Measurements from ENCODE around the gene JPH3. TPM values are rescaled to one million over a fixed set of nuclear protein-coding genes. Genes with fewer than 3 reads are reported as not detected.

Gene JPH3
- polyA plus RNA-seq, 1 donor (not counting 4 experiments of a cell fraction or from before 2014, with no cell fraction given): not detected

DNA sequence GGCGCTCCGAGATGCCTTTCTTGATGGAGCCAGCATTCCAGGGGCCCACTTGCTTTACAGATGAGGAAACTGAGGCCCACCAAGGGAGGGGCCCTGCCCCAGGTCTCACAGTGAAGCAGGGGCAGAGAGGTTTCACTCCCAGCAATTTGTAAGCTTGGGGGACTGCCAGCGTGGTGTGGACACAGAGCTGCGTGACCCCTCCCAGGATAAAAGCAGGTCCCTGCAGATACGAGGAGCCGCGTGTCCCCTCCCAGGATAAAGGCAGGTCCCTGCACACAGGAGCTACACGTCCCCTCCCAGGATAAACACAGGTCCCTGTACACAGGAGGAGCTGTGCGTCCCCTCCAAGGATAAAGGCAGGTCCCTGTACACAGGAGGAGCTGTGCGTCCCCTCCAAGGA lies 11.7 kb downstream of the JPH3 start:
- TF ChIP-seq CTCF (optimal IDR thresholded peaks at IDR 0.05 in 1 of 3, IDR thresholded peaks at IDR 0.05 in 1 of 3, conservative IDR thresholded peaks at IDR 0.05 in 1 of 3; ENCODE audit: extremely low read depth in 1 of 3, insufficient read depth in 2 of 3, low read length in 3 of 3) (no peak), EZH2 (IDR thresholded peaks at IDR 0.05; ENCODE audit: low read length) (no peak)
- FAIRE-seq (no peak), DNase-seq (ENCODE audit: low read depth, low spot score) (no peak)
- no peaks in the 10 kb centered on the region for H3K9me3 ChIP-seq (ENCODE audit: control insufficient read depth, low read depth, low read length)
- dilution Hi-C loops (cut with MboI; ENCODE audit: extremely low pct_ligation_motif_present, low sequenced_read_pairs): no loop called here
- no peaks in the 10 kb centered on the region for H3K27me3 ChIP-seq (ENCODE audit: control insufficient read depth, extremely low read depth, insufficient read depth, low read length)
- H3K4me3 ChIP-seq (ENCODE audit: control insufficient read depth in 2 of 3, extremely low read depth in 1 of 3, insufficient read depth in 2 of 3, low read depth in 1 of 3, low read length in 3 of 3): no peak overlapping the region
- no peaks in the 10 kb centered on the region for H3K36me3 ChIP-seq (ENCODE audit: control insufficient read depth in 2 of 2, extremely low read depth in 1 of 2, insufficient read depth in 2 of 2, low read length in 2 of 2)
- H3K9ac ChIP-seq (ENCODE audit: control insufficient read depth, extremely low read depth, insufficient read depth, low read length): no peak overlapping the region
- H3K4me1 ChIP-seq (ENCODE audit: control insufficient read depth, extremely low read depth, insufficient read depth, low read length): no peaks in the 10 kb centered on the region
- no peaks in the 10 kb centered on the region for H4K20me1 ChIP-seq (ENCODE audit: control insufficient read depth, extremely low read depth, insufficient read depth, low read length)
- H3K9me1 ChIP-seq (ENCODE audit: control insufficient read depth, extremely low read depth, insufficient read depth, low read length): no peaks in the 10 kb centered on the region
- H3K79me2 ChIP-seq (ENCODE audit: control insufficient read depth, insufficient read depth, low read length): no peaks in the 10 kb centered on the region
- no peak overlapping the region for H3K4me2 ChIP-seq (ENCODE audit: control insufficient read depth, extremely low read depth, insufficient read depth, low read depth, low read length)
- no peak overlapping the region for H3K27ac ChIP-seq (ENCODE audit: control insufficient read depth, insufficient read depth, low read length)
- H2AFZ ChIP-seq (ENCODE audit: control insufficient read depth, low read length): no peak overlapping the region

DNA sequence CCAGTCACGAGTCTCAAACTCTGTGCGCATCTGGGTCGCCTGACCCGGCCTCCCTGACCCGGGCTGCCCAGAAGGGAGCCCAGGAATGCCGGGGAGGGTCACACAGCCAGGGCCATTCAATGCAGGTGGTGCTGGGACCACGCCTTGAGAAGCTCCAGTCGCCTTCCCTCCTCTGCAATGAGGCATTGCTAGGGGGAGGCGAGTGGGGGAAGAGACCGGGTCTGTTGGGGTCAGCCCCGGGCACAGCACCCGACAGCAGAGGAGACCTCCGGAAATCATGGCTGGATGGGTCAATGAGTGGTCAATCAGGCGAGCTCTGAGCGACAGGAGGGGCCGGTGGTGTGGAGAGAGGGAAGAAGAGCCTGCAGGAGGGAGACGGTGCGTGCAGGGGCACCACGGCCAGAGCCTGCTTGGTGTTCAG lies 13.3 kb downstream of the JPH3 start:
- Histone ChIP-seq H3K4me3 (ENCODE audit: control insufficient read depth in 2 of 3, extremely low read depth in 1 of 3, insufficient read depth in 2 of 3, low read depth in 1 of 3, low read length in 3 of 3) (no peak overlapping the region), H3K27me3 (ENCODE audit: control insufficient read depth, extremely low read depth, insufficient read depth, low read length) (peaks cover 11% of the 10 kb centered on the region), H3K9me1 (ENCODE audit: control insufficient read depth, extremely low read depth, insufficient read depth, low read length) (no peaks in the 10 kb centered on the region), H3K79me2 (ENCODE audit: control insufficient read depth, insufficient read depth, low read length) (no peaks in the 10 kb centered on the region), H3K9ac (ENCODE audit: control insufficient read depth, extremely low read depth, insufficient read depth, low read length) (no peak overlapping the region), H3K4me2 (ENCODE audit: control insufficient read depth, extremely low read depth, insufficient read depth, low read depth, low read length) (no peak overlapping the region), H3K4me1 (ENCODE audit: control insufficient read depth, extremely low read depth, insufficient read depth, low read length) (no peaks in the 10 kb centered on the region), H3K9me3 (ENCODE audit: control insufficient read depth, low read depth, low read length) (no peaks in the 10 kb centered on the region), H3K27ac (ENCODE audit: control insufficient read depth, insufficient read depth, low read length) (no peak overlapping the region), H4K20me1 (ENCODE audit: control insufficient read depth, extremely low read depth, insufficient read depth, low read length) (no peaks in the 10 kb centered on the region), H2AFZ (ENCODE audit: control insufficient read depth, low read length) (no peak overlapping the region), H3K36me3 (ENCODE audit: control insufficient read depth in 2 of 2, extremely low read depth in 1 of 2, insufficient read depth in 2 of 2, low read length in 2 of 2) (no peaks in the 10 kb centered on the region)
- DNase-seq (ENCODE audit: low read depth, low spot score): no peak
- dilution Hi-C loops (cut with MboI; ENCODE audit: extremely low pct_ligation_motif_present, low sequenced_read_pairs): no loop called here
- no peak for FAIRE-seq
- no peak for TF ChIP-seq EZH2 (IDR thresholded peaks at IDR 0.05; ENCODE audit: low read length)
- no peak for TF ChIP-seq CTCF (optimal IDR thresholded peaks at IDR 0.05 in 1 of 3, IDR thresholded peaks at IDR 0.05 in 1 of 3, conservative IDR thresholded peaks at IDR 0.05 in 1 of 3; ENCODE audit: extremely low read depth in 1 of 3, insufficient read depth in 2 of 3, low read length in 3 of 3)
